GM03348 (cell line): ENCODE measurements around the gene TECPR2.
"Not testable (repeated sequence)": the region's sequence is repeated elsewhere in the genome, so short reads cannot be mapped to it uniquely, and the experiment has no call there.

Experiments
- DNase-seq: peaks from one replicate; pipeline ENCODE4 v3.0.0; 2012; ENCODE audit warnings: low spot score

Gene TECPR2, protein sequence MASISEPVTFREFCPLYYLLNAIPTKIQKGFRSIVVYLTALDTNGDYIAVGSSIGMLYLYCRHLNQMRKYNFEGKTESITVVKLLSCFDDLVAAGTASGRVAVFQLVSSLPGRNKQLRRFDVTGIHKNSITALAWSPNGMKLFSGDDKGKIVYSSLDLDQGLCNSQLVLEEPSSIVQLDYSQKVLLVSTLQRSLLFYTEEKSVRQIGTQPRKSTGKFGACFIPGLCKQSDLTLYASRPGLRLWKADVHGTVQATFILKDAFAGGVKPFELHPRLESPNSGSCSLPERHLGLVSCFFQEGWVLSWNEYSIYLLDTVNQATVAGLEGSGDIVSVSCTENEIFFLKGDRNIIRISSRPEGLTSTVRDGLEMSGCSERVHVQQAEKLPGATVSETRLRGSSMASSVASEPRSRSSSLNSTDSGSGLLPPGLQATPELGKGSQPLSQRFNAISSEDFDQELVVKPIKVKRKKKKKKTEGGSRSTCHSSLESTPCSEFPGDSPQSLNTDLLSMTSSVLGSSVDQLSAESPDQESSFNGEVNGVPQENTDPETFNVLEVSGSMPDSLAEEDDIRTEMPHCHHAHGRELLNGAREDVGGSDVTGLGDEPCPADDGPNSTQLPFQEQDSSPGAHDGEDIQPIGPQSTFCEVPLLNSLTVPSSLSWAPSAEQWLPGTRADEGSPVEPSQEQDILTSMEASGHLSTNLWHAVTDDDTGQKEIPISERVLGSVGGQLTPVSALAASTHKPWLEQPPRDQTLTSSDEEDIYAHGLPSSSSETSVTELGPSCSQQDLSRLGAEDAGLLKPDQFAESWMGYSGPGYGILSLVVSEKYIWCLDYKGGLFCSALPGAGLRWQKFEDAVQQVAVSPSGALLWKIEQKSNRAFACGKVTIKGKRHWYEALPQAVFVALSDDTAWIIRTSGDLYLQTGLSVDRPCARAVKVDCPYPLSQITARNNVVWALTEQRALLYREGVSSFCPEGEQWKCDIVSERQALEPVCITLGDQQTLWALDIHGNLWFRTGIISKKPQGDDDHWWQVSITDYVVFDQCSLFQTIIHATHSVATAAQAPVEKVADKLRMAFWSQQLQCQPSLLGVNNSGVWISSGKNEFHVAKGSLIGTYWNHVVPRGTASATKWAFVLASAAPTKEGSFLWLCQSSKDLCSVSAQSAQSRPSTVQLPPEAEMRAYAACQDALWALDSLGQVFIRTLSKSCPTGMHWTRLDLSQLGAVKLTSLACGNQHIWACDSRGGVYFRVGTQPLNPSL (N-terminal part only)

DNA sequence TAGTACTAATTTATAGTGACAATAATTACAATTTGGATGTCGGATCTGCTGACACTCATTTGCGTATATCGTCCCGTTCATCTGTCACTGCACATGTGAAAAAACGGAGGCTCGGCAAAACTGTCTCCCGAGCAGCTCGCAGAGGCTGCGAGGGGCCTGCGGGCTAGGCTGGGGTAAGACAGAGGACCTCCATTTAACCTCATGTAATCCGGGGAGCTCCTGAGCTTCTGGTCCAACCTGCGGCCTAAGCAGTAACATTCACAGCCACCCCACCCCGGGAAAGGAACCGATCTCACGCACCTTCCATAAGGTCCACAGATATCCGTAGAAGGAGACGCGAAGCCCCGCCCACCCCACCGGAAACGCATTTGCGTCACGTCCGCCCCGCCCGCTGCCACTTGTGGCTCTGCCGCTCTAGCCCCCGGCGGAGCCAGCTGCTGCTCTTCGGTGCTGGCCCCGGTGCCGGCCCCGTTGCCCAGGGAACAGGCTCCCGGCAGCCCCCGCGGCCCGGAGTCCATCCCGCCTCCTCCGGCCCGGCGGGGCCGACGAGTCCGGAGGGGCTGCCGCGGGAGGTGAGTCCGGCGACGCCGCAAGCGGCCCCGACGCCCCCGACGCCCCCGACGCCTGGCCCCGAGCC lies at the start of gene TECPR2, which contains the start of gene CINP:
TECPR2 (plus strand) TSS at position 397 of the 637 bp plus-strand sequence. CDS start 13,781 bp downstream, outside the sequence.
CINP (minus strand) TSS at position 346 of the 637 bp plus-strand sequence; CDS start at position 307, 39 bp downstream.
- peak; percentile 99 for DNase-seq

- peak; percentile 91 for DNase-seq
Measured at GRCh38 chr14:102314242-102315011, 48.3 kb upstream of the TECPR2 start.

- no peak for DNase-seq
Measured at GRCh38 chr14:102315121-102315520, 47.6 kb upstream of the TECPR2 start.

DNA sequence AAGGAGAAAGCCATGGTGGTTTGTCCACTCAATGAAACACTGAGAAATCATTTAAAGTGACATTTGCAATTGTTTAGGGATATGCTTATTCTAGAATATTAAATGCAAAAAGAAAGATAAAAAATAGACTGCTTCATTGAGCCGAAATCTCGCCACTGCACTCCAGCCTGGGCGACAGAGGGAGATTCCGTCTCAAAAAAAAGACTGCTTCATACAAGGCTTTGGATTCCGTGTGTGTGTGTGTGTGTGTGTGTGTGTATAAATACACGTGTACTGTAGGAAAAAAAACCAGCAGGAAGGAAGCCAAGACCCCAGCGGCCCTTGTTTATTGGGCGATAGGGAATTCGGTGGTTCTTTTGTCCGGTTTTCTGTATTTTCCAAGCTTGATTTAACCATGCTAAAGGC lies 46.4 kb upstream of the TECPR2 start:
- DNase-seq = no peak

DNA sequence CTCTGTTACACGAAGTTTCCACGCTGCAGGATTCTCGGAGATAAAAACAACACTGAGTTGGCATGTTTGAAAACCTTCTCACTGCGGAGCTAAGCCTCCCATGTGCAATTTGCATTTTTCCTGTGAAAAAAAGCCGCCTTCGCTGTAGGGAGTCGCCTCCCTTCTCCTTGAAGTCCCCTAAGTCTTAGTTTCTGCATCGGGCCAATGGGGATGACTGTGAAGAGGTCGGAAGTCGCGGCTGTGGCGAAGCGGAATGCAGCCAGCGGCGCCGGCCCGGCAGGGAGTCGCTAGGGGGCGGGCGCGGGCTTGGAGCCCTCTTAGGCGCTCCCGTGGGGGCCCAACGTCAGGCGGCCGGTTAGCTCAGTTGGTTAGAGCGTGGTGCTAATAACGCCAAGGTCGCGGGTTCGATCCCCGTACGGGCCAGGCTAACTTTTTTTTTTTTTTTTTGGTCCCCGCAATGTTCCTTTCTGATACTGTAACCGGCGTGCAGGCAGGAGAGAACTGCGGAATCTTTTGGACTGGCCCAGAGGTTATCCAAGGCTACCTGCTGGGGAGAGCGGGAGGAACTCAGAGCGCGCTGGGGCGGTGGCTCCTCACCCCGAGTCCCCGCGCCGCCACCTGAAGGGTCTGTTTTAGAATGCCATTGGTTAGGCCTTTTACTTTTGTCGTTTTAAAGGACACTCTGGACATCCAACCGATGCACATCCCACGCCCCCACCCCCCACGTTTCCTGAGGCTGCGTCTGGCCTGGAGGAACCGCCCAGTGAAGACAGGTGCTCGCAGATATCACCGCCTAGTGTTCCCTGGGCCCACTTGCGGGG lies 45.8 kb upstream of the TECPR2 start:
- DNase-seq = peak; percentile 95

DNA sequence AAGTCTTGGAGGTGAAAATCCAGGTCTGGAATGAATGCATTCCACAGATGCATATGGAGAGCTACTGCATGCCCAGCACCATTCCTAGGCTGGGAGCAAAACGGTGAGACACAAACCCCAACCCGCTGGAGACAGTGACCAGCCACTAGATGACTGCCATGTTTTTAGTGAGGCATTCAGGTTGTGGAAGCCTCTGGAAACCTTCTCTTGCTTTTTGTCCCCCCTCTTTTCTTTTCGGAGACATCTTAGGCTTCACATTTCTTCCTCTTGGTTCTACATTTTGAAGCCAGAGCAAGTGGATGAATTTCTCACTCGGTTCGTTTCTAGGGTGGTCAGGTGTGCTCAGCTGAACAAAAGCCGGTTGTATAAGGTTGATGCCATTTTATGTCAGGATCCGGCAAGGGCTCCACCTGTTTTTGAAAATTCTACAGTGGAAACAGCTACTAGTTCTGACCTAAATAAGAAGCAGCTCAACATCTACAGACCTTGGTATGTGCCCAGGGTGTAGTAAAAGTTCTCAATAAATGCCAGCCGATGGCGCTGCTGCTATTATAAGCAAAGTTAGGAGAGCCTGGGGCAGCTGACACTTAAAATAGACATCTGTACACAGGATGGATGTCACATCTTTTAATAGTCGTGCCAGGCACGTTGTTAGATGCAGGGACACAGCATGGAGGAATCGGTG lies 45.0 kb upstream of the TECPR2 start:
- no peak for DNase-seq

DNA sequence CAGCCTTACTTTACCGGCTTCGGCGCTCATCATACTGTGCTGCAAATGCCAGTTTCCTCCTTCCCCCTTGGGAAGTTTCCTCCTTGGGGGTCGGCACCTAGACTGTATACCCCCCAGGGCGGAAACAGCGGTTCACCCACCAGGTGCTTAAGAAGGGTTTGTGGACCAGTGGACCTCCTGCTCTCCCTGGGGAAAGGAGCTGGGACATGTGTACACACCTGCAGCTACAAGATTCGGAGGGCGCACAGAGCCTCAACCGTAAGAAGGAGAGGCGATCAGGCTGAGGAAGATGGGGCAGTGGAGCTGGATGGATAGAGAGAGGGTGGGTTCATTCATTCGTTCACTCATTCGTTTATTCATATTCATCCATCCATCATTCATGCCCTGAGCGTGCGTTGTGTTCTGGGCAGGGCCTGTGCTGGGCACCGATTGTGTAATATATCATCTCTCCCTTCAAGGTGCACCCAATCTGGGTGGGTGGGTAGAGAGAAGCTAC lies 43.9 kb upstream of the TECPR2 start:
- no peak for DNase-seq

DNA sequence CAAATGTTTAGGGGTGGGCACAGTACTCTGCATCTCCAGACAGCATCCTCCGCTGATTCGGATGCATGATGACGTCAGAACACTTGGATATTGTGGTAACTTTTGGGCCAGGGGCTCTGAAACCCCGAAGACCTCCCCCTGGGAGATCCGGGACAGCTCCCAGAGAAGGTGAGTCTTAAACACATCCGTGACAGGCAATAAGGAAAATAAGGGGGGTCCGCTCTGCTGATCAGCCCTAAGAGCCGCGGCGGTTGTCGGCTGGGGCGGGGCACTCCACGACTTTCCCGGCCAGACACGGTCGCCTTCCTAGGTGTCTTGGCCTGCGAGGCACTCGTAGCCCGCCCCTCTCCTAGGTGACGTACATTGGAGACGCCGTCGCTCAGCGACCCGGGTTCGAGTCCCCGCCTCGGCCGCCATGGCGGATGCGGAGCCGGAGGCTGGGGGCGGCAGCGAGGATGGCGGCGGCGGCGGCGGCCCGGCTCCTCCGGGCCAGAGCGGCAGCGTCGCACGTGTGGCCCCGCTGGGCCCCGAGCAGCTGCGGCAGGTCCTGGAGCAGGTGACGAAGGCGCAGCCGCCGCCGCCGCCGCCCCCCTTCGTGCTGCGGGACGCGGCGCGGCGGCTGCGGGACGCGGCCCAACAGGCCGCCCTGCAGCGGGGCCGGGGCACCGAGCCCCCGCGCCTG lies 43.2 kb upstream of the TECPR2 start, which contains the start of gene ZNF839:
ZNF839 (plus strand) TSS at position 396 of the 682 bp plus-strand sequence; CDS start at position 416, 20 bp downstream.
- peak; percentile 95 for DNase-seq

- peak; percentile 62 for DNase-seq
Measured at GRCh38 chr14:102320033-102320660, 42.6 kb upstream of the TECPR2 start.

DNA sequence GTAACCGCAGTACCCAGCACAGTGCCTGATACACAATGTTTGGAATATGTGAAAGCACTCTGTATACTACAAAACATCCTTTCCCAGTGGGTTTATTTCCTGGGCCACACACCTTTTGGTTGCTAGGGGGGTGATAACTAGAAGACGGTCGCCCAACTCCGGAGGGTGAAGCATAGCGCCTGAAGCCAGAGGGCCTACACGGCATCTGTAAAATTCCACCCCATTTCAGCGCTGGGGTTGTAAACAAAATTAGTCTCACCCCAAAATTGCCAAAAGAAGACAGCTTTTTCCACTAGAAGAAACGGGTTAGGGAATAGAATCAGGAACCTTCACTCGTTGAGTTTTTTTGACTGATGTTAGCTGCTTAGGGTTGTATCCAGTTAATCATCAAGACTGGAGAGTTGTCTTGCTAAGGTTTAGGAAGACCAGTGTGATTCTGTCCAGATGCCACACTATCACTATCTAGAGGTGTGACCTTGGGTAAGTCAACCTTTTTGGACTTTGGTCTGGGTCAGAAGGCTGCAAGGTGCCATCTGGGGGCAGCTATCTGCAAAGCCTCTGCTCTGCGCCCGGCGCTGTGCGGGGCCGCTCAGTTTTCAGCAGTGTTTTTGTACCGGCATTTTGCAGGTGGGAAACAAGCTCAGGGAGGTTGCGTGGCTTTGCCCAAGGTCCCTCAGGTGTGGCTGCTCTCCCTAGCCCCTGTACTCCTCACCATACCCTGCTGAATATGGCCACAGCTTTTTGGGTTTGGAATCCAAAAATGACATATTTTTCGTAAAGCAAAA lies 41.9 kb upstream of the TECPR2 start:
- no peak for DNase-seq

DNA sequence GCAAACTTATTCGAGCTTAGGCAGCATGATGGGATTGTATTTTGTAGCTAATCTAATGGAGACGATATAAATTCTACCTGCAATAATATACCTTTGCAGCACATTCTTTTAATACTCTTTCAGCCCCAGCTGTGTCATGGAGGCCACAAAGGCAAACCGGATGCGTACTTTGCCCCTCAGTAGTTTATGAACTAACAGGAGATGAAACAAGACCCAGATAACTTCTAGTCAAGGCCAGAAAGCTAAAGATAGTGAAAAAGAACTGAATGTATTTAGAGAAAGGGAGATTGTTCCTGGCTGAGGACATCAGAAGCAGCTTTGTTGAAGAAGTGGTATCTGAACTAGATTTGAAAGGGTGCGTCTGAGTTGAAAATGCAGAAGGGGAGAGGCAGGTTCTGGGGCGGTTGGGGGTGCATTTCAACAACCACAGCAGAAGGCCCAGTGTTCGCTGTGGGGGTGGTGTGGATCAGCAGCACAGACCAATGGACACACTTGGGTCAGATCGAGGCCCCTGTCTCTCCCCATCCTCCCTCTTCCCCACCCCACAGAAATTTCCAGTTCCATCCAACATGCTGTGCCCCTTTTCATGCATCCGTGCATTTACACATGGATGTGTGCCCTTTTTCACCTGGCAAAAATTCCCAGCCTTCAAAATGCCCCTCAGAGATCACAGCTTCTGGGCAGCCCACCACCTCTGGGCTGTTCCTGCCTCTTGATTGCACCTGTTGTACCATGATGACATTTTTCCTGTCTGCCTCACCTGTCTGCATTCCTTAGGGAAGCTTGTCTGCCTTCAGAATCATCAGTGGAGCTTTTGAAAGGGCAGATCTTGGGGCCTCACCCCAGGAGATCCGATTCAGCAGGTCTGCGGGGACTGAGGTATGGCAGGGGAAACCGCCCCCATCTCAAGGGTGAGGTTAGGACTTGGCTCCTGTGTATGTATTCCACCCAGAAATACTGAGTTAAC lies 41.0 kb upstream of the TECPR2 start:
- no peak for DNase-seq

DNA sequence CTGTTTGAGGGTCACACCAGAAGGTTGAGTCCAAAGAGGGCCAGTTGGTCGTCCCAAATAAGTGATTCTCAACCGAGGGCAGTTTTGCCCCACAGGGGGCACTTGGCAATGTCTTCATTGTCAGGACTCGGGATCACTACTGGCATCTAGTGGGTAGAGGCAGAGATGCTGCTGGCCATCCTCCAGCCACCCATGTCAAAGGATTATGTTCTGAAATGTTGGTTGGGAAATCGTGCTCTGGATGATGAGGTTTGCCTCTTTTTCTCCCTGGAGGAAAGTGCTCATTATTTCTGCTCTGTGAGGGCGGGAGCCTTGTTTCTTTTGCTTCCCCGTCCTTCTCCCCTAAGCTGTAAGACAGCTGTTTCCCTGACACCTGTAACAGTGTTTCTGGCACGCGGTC lies 39.6 kb upstream of the TECPR2 start:
- peak; percentile 80 for DNase-seq

DNA sequence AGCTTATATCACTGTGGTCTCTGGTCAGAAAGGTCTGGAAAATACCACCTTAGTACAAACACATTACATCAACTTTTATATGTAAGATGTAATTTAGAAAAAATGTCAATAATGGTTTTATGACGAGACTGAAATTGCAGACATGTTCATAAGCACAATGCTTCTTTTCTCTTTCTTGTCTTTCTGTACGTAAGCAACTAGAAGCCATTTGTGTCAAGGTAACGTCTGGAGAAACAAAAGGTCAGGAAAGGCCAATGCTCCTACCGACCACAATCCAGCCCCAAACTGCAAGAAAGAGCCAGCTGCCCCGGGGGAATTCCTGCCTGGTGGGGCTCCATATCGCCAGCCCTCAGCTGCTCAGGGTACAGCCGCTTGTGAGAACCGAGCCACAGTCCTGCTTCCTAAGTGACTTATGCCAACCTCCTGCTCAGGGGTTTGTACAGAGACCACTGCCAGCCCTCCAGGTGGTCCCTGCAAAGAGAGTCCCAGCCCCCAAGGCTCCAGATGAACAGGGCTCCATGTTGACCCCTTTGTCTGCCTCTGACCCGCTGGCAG lies 36.9 kb upstream of the TECPR2 start:
- no peak for DNase-seq

DNA sequence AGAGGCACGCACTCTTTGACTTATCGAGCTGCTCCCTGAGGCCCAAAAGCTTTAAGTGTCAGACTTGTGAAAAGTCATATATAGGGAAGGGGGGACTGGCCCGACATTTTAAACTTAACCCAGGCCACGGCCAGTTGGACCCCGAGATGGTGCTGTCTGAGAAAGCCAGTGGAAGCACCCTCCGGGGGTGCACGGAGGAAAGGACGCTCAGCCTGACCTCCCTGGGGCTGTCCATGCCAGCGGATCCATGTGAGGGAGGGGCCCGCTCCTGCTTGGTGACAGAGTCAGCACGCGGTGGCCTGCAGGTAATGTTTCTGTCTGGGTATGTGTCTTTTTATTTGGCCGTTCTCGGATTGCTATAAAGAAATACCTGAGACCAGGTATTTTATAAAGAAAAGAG lies 36.2 kb upstream of the TECPR2 start:
- no peak for DNase-seq

GRCh38 chr14:102329381-102329780 lies 33.4 kb upstream of the TECPR2 start:
- DNase-seq = not testable (repeated sequence)
